ENCODE data around the gene TMEM138. TPM values are rescaled to one million over a fixed set of nuclear protein-coding genes. Genes with fewer than 3 reads are reported as not detected.
A peak's percentile ranks its signal among the peaks of the same experiment; 100 is the strongest.

TMEM138 gene
- total RNA-seq, 1 experiment from 2014 or later = 38.8 TPM

DNA sequence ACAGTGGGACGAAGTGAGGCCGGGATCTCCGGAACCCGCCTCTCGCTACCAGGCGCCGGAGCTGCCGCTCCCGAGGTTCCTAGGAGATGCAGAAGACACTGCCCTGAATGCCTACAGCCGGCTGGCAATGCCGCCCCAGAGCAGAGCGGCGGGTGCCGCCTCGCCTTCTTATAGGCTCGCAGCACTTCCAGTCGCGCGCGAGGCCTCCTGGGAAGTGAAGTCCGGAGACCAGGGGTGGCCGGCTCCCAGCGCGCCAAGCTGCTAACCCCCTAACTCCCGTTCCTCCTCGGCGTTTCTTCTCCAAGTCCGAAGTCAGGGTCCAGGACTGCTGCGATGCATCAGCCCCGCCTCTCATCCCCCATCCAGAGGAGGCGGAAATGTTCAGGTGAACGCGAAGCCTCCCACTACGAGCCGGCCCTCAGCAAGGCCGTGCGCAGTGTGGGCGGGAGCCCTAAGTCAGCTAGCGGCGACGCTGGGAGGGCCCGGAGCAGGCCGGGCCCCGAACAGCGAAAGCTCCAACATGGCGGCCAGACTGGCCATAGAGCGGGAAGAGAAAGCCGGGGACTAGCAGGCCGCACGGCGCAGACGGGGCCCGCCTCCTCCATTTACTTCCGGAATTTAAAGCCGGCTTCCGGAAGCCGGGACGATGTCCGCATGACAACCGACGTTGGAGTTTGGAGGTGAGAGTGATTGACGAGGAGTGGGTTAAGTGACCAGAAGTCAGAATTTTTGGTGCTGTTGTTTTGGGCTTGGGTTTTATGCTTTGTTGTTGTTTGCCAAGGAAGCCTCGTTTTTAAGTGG lies at the start of gene TMEM138, which contains the start of gene CYB561A3 (continued):
- peak; percentile 11; the same call in 1 of the 2 replicates for TF ChIP-seq GABPB1 (CRISPR knock-in tag; IDR thresholded peaks at IDR 0.05)
- TF ChIP-seq PRRX2 (CRISPR knock-in tag; IDR thresholded peaks at IDR 0.05) = no peak
- TF ChIP-seq JAZF1 (CRISPR knock-in tag; IDR thresholded peaks at IDR 0.05) = no peak
- TF ChIP-seq, protein P1, sequence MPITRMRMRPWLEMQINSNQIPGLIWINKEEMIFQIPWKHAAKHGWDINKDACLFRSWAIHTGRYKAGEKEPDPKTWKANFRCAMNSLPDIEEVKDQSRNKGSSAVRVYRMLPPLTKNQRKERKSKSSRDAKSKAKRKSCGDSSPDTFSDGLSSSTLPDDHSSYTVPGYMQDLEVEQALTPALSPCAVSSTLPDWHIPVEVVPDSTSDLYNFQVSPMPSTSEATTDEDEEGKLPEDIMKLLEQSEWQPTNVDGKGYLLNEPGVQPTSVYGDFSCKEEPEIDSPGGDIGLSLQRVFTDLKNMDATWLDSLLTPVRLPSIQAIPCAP (CRISPR knock-in tag; IDR thresholded peaks at IDR 0.05) = peak; percentile 68; the same call in 1 of the 2 replicates
- TF ChIP-seq AFF4 (CRISPR knock-in tag; IDR thresholded peaks at IDR 0.05; ENCODE audit: borderline replicate concordance) = no peak
- peak; percentile 39; the same call in 1 of the 2 replicates for TF ChIP-seq NFYB (CRISPR knock-in tag; conservative IDR thresholded peaks at IDR 0.05; ENCODE audit: low read depth)
- TF ChIP-seq, protein P2, sequence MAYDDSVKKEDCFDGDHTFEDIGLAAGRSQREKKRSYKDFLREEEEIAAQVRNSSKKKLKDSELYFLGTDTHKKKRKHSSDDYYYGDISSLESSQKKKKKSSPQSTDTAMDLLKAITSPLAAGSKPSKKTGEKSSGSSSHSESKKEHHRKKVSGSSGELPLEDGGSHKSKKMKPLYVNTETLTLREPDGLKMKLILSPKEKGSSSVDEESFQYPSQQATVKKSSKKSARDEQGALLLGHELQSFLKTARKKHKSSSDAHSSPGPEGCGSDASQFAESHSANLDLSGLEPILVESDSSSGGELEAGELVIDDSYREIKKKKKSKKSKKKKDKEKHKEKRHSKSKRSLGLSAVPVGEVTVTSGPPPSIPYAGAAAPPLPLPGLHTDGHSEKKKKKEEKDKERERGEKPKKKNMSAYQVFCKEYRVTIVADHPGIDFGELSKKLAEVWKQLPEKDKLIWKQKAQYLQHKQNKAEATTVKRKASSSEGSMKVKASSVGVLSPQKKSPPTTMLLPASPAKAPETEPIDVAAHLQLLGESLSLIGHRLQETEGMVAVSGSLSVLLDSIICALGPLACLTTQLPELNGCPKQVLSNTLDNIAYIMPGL (CRISPR knock-in tag; IDR thresholded peaks at IDR 0.05) = peak; percentile 38; the same call in 1 of the 2 replicates
- no peak; the same call in 1 of the 2 replicates for TF ChIP-seq FOXP1 (CRISPR knock-in tag; IDR thresholded peaks at IDR 0.05; ENCODE audit: borderline replicate concordance)
- TF ChIP-seq ZBTB43 (CRISPR knock-in tag; IDR thresholded peaks at IDR 0.05) = no peak
- no peak for TF ChIP-seq NR2C2 (CRISPR knock-in tag; IDR thresholded peaks at IDR 0.05)
- no peak; the same call in 1 of the 2 replicates for TF ChIP-seq ZNF232 (CRISPR knock-in tag; IDR thresholded peaks at IDR 0.05)
- no peak for TF ChIP-seq RORB (CRISPR knock-in tag; IDR thresholded peaks at IDR 0.05)
- TF ChIP-seq, protein P3, sequence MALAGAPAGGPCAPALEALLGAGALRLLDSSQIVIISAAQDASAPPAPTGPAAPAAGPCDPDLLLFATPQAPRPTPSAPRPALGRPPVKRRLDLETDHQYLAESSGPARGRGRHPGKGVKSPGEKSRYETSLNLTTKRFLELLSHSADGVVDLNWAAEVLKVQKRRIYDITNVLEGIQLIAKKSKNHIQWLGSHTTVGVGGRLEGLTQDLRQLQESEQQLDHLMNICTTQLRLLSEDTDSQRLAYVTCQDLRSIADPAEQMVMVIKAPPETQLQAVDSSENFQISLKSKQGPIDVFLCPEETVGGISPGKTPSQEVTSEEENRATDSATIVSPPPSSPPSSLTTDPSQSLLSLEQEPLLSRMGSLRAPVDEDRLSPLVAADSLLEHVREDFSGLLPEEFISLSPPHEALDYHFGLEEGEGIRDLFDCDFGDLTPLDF (CRISPR knock-in tag; IDR thresholded peaks at IDR 0.05) = 0 out of 2 replicates have a peak, but pooled peaks have one; percentile 48
- TF ChIP-seq ZNF317 (CRISPR knock-in tag; IDR thresholded peaks at IDR 0.05; ENCODE audit: borderline replicate concordance, low read depth) = peak; percentile 96
- no peak for TF ChIP-seq EMX1 (CRISPR knock-in tag; IDR thresholded peaks at IDR 0.05)
- TF ChIP-seq, protein P4, sequence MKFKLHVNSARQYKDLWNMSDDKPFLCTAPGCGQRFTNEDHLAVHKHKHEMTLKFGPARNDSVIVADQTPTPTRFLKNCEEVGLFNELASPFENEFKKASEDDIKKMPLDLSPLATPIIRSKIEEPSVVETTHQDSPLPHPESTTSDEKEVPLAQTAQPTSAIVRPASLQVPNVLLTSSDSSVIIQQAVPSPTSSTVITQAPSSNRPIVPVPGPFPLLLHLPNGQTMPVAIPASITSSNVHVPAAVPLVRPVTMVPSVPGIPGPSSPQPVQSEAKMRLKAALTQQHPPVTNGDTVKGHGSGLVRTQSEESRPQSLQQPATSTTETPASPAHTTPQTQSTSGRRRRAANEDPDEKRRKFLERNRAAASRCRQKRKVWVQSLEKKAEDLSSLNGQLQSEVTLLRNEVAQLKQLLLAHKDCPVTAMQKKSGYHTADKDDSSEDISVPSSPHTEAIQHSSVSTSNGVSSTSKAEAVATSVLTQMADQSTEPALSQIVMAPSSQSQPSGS (CRISPR knock-in tag; IDR thresholded peaks at IDR 0.05; ENCODE audit: borderline replicate concordance, low read depth) = no peak
- TF ChIP-seq NFATC4 (CRISPR knock-in tag; IDR thresholded peaks at IDR 0.05) = no peak
- no peak for TF ChIP-seq JUN (CRISPR knock-in tag; IDR thresholded peaks at IDR 0.05)
- no peak for TF ChIP-seq ZSCAN18 (CRISPR knock-in tag; IDR thresholded peaks at IDR 0.05)
- TF ChIP-seq ELF4 (CRISPR knock-in tag; IDR thresholded peaks at IDR 0.05; ENCODE audit: low read depth) = 0 out of 2 replicates have a peak, but pooled peaks have one; percentile 62
- no peak for TF ChIP-seq TEAD4 (CRISPR knock-in tag; IDR thresholded peaks at IDR 0.05)
- peak; percentile 30; the same call in 1 of the 2 replicates for TF ChIP-seq CREM (CRISPR knock-in tag; IDR thresholded peaks at IDR 0.05)
- TF ChIP-seq, protein P5, sequence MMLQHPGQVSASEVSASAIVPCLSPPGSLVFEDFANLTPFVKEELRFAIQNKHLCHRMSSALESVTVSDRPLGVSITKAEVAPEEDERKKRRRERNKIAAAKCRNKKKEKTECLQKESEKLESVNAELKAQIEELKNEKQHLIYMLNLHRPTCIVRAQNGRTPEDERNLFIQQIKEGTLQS (CRISPR knock-in tag; conservative IDR thresholded peaks at IDR 0.05) = no peak
- 0 out of 2 replicates have a peak, but pooled peaks have one; percentile 35 for TF ChIP-seq NFE2L1 (CRISPR knock-in tag; IDR thresholded peaks at IDR 0.05)
- no peak for TF ChIP-seq ZBTB21 (CRISPR knock-in tag; IDR thresholded peaks at IDR 0.05; ENCODE audit: borderline replicate concordance)
- TF ChIP-seq SOX15 (CRISPR knock-in tag; IDR thresholded peaks at IDR 0.05) = no peak
